Activated CD8-positive, alpha-beta memory T cell treated with anti-CD3 and anti-CD28 coated beads, Interleukin-2, amount 50 U/mL, for 48 hours (primary cell): ENCODE data around the gene CREB3L2.
"Not testable (repeated sequence)": the region's sequence is repeated elsewhere in the genome, so short reads cannot be mapped to it uniquely, and the experiment has no call there.

Experiments used
- DNase-seq: peaks from one replicate; pipeline ENCODE4 v3.0.0-alpha.2; 2020

The CREB3L2 gene

DNA sequence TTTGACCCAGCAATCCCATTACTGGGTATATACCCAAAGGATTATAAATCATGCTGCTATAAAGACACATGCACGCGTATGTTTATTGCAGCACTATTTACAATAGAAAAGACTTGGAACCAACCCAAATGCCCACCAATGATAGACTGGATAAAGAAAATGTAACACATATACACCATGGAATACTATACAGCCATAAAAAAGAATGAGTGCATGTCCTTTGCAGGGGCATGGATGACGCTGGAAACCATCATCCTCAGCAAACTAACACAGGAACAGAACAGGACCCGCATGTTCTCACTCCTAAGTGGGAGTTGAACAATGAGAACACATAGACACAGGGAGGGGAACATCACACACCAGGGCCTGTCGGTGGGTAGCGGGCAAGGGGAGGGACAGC lies 75.7 kb downstream of the CREB3L2 start:
- DNase-seq: not testable (repeated sequence)

GRCh38 chr7:137925754-137926153 lies 76.1 kb downstream of the CREB3L2 start:
- DNase-seq: no peak

- no peak for DNase-seq
Observed at GRCh38 chr7:137925091-137925490, 76.8 kb downstream of the CREB3L2 start.

GRCh38 chr7:137923380-137923779 lies 78.5 kb downstream of the CREB3L2 start:
- no peak for DNase-seq

GRCh38 chr7:137920637-137921399 lies 81.1 kb downstream of the CREB3L2 start:
- DNase-seq: no peak

DNA sequence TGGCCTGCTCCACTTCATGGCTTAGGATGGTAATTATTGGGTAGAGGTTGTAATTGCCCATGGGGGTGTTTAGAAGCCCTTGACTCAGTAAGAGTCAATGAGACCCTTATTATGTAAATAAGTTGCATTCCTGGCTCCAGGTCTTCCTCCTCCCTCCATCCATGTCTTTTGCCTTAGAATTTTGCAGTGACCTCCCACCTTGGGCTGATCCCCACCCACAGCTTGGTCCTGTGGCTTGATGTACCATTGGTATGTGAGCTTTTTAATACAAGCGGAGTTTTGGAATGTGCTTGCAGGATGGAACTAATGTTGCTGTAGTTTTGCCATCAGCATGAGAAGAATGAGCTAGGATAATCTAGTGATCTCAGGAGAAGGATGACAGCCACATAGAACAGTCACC lies 81.9 kb downstream of the CREB3L2 start:
- DNase-seq: no peak

DNA sequence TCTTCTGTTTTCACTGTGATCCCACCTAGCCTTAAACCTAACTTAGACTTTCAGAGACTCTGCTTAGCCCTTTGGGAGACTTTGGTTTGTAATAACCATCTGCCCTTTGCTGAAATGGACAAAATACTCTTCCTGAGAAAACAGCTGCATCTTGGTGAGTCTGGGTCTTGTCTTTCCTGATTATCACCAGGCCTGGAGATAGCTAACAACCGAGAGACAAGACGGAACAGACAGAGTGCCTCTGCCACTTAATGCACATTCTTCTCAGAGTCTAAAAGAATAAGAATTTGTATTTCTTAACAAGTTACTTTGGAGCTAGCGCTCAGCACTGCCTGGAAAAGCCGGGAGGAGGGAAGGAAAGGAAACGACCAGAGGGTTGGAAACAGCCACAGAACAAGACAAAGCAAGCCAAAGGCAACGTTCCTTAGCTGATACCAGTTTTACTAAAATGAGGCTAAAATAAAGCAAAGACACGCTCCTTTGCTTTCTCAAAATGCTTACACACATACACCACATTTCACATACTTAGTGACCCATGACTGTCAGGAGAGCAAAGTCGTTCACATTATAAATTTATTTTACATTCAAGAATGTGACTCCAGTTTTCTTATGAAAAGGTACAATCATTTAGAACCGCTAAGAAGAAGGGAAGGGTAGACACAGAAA lies 84.8 kb downstream of the CREB3L2 start:
- DNase-seq: no peak

GRCh38 chr7:137916564-137916963 lies 85.3 kb downstream of the CREB3L2 start:
- no peak for DNase-seq

DNA sequence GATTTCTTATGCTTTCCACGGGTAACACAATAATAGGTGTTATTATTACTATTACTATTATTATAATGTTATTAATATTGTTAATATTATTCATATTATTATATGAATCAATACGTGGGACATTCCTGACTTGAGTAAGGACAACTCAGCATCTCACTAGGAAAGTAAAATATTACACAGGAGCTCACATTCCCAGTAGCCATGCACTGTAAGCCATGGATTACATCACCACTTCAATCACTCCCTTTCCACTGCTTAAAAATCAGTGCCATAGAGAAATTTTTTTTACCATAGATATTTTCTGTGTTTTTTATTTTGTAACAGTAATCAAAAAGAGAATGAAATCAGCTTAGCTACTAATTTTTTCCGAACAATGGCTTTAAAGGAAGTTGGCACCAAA lies 86.6 kb downstream of the CREB3L2 start:
- DNase-seq: no peak

GRCh38 chr7:137913985-137914384 lies 87.9 kb downstream of the CREB3L2 start:
- no peak for DNase-seq

GRCh38 chr7:137909042-137909441 lies 92.8 kb downstream of the CREB3L2 start:
- no peak for DNase-seq

DNA sequence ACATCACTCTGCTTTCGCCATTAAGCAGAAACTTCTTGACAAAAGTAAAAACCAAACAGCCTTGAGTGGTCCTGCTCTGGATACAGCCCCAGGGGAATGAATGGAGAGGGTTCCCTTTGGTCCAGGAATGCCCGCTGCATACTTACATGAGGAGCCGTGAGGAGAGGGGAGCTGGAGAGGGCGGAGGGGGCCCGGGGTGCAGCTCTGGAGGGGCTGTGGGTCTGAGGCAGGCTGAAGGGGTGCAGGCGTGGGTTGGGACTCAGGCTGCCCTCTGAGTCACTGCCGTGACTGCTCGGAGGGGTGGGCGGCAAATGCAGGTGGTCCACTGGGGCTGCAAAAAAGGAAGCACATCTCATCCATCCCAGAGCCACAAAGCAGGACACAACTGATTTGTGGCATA lies 93.8 kb downstream of the CREB3L2 start:
- no peak for DNase-seq

DNA sequence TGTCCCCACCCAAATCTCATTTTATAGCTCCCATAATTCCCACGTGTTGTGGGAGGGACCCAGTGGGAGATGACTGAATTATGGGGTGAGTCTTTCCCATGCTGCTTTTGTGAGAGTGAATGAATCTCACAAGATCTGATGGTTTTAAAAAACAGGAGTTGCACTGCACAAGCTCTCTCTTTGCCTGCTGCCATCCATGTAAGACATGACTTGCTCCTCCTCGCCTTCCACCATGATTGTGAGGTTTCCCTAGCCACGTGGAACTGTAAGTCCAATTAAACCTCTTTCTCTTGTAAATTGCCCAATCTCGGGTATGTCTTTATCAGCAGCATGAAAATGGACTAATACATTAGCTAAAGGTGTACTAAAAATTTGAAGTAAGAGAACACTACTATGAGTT lies 95.2 kb downstream of the CREB3L2 start:
- not testable (repeated sequence) for DNase-seq

DNA sequence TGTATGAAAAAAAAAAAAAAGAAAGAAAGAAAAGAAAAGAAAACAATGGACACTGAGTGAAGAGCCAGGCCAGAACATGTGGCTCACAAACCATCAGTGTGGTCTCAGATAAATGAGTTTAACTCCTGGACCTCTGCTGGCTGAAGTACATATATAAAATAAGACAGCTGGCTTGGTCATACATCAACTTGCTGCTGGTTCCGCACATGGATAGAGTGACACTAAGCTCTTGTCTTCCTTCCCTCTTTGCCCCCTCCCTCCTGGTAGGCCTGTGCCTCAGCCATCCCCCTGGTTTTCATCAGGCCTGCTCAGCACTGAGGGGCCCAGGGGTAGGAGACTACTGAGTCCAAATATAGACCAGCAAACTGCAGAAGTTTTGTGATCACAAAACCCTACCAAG lies 97.1 kb downstream of the CREB3L2 start:
- no peak for DNase-seq

DNA sequence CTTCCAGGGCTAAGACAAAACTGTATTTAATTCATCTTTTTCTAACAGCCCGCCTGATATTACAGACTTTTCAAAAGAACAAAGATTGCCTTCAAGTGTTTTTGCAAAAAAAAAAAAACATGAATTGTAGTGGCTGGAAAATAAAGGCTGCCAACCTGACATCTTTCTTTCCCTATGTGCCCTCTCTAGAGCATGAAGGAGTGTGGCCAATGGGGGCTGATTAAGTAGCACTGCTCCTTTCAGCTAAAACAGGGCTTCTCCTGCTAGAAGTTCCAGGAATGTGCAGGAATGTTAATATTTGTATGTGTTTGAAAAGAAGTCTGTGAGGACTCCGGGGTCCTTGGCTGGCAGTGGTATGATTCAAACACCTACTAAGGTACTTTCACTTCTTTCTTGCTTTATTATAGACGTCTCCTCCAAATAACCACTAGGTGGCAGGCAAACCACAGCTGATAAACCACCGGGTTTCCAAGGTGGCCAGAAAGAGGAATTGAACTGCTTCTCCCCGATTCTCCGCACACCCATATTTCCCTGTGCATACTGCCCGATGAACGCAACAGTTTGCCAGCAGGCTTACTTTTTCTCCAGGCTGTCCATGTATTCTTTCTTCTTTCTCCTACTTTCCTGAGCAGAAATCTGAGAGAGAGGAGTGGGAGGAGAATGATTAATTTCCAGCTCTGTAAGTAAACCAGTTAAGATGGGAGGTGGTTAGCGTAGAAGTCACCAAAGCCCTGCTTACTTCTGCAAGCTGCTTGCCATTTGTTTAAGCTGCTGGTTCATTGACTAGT lies 98.3 kb downstream of the CREB3L2 start:
- DNase-seq: peak; percentile 67

GRCh38 chr7:137900137-137900536 lies 101.7 kb downstream of the CREB3L2 start:
- no peak for DNase-seq

- peak; percentile 88 for DNase-seq
Observed at GRCh38 chr7:137898839-137899721, 102.8 kb downstream of the CREB3L2 start.

DNA sequence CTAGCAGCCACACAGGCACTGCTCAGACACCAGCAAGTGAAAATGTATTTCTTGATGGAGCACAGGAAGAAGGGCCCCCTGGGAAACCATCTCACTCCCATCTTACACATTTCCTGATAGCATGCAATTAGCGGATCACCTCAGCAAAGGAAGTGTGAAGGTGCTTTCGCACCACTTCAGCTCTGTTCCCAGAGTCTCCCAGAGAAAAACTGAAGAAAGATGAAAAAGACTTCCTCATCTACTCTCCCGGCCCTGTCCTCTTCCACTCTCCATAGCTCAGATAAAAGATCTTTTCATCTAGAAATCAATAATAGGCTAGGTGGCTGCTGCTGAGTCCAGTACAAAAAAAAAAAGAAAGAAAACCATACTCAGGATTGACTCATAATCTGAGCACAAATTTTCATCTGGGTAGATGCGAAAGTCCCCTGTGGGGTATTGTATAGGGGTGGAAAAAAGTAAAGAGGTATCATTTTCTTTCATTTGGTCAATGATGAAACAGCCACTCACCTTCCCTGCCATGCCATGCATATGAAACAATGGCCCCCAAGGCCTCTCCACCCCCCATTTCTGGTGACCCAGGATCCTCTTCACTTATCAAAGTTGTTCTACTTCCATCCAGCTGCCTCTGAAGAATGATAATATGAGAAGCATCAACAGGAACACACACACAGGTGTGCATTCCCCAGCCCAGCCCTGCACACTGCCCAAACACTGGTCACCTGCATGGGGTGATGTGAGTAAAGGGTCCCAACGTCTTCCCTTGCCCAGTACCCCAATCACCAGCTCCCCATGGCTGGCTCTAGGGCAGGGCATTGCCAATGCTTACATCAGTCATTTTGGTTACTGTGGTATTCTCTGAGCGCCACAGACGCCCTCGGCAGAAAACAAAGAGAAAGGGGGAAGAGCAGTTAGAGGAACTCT lies 106.3 kb downstream of the CREB3L2 start:
- peak; percentile 59 for DNase-seq

DNA sequence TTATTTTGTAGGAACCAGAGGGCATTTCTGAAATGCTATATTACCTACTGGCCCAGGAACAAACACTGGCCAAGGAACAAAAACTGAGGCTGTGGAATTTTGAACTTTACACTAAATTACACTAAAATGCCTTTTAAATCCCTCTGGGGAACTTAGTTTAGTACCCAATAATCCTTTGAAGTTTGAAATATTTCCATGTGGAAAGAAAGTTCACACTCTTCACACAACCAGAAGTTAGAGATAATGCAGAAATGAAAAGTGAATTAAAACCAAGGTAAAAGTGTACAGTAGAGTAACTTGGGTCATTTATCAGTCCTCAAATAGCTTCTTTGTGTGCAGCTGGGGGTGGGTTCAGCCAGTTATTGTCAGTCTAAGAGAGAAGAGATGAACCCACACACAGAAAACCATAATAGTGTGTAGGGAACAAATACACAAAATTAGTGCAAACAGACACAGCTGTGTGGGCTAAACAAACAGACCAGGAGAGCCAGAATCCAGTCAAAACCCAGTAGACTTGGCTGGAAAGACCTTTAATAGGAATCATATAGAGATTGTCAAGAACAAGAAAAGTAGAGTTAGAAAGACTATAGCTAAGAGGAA lies 108.6 kb downstream of the CREB3L2 start:
- no peak for DNase-seq

GRCh38 chr7:137891016-137891655 lies 110.8 kb downstream of the CREB3L2 start:
- no peak for DNase-seq
